ENCODE measurements around the gene KAZN. TPM values are rescaled to one million over a fixed set of nuclear protein-coding genes. Genes with fewer than 3 reads are reported as not detected.

KAZN gene
- total and polyA plus RNA-seq, 8 donors = 11.1 to 37.5 (median 30.2) TPM

DNA sequence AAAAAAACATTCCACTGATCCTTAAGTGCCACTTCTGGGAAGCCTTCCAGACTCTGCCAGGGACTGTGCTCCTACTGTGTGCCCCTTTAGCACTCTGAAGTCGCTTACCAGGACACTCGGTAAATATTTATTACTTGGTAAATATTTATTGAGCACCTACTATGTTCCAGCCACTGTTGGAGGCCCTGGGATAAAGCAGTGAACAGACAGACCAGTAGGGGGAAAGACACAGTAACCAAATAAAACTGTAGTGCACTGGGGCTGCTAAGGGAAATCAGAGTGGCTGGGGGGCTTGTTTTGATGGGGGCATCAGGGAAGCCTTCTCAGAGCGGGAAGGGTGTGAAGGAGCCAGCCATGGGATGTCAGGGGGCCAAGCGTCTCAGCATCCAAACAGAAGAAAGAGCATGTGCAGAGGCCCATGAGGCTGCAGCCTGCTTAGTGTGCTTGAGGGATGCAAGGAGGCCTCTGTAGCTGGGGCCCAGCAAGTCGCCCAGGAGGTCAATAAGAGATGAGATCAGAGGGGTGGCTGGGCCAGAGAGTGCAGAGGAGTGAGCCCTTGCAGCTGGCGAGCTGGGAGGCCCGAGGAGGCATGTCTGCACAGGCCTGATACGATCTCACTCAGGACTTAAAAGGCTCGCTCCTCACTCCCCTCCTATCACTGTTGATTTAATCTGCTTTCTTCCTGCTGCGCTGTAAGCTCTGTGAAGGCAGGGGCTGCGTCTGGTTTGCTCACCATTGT, 28.6 kb downstream of the KAZN start:
- peak in 3 of 4 donors; percentile 44 to 84 (median 74) for DNase-seq
- no peaks in the 10 kb centered on the region for H3K27me3 ChIP-seq
- ATAC-seq = peak; percentile 88
- H3K27ac ChIP-seq = no peak overlapping the region
- intact Hi-C loops (cut with DNase I) = no loop called here
- H3K4me3 ChIP-seq = no peak overlapping the region
- H3K36me3 ChIP-seq = no peaks in the 10 kb centered on the region
- no peak for TF ChIP-seq CTCF (IDR thresholded peaks at IDR 0.05)
- H3K9me3 ChIP-seq = no peaks in the 10 kb centered on the region
- H3K4me1 ChIP-seq = no peaks in the 10 kb centered on the region

- no peak overlapping the region for H3K27ac ChIP-seq
- no peaks in the 10 kb centered on the region for H3K9me3 ChIP-seq
- no peak overlapping the region for H3K4me3 ChIP-seq
- no peaks in the 10 kb centered on the region for H3K36me3 ChIP-seq
- intact Hi-C loops (cut with DNase I) = no loop called here
- no peaks in the 10 kb centered on the region for H3K27me3 ChIP-seq
- peak; percentile 30 for ATAC-seq
- H3K4me1 ChIP-seq = no peaks in the 10 kb centered on the region
- no peak for TF ChIP-seq CTCF (IDR thresholded peaks at IDR 0.05)
- DNase-seq = peak in 2 of 4 donors; percentile 86
Measured at GRCh38 chr1:14627608-14628489, 29.4 kb downstream of the KAZN start.

DNA sequence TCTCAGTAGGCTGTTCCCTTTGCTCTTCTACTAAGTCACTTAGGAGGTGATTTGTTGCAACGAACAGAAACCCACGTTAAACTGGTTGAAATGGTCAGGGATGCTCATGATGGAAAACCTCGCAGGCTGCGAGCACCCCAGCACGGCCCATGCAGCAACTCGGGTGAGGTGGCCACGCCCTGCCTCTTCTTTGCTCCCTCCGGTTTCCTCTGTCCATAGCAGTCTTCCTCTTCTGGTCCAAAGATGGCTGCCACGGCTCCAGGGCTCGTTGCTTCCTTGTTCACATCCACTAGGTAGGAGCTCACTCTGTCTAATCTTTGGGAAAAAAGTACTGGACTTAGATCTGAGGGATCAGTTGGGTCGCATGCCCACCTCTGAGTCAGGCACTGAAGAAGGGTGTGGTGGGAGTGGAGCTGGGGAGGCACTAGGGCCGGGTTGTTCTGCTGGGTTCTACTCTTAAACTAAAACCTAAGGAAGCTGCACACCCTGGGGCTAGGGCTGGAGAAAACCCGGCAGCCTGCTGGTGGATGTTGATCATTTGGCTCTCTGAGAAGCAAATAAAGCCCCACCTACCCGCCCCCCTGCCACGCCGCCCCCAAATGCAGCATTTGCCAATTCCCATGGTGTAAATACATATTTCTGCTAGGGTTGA, 31.0 kb downstream of the KAZN start:
- intact Hi-C loops (cut with DNase I) = no loop called here
- H3K27me3 ChIP-seq = no peaks in the 10 kb centered on the region

GRCh38 chr1:14630986-14631385, 32.5 kb downstream of the KAZN start:
- no peaks in the 10 kb centered on the region for H3K9me3 ChIP-seq
- no peaks in the 10 kb centered on the region for H3K36me3 ChIP-seq
- no peak for DNase-seq
- TF ChIP-seq CTCF (IDR thresholded peaks at IDR 0.05) = no peak
- H3K27me3 ChIP-seq = no peaks in the 10 kb centered on the region
- intact Hi-C loops (cut with DNase I) = no loop called here
- no peak overlapping the region for H3K4me3 ChIP-seq
- no peaks in the 10 kb centered on the region for H3K4me1 ChIP-seq
- ATAC-seq = no peak
- H3K27ac ChIP-seq = no peak overlapping the region

More for the DNA sequence above, 31.0 kb downstream of the KAZN start:
- H3K27ac ChIP-seq = no peak overlapping the region
- ATAC-seq = no peak
- no peaks in the 10 kb centered on the region for H3K36me3 ChIP-seq
- no peak for TF ChIP-seq CTCF (IDR thresholded peaks at IDR 0.05)
- H3K4me3 ChIP-seq = no peak overlapping the region
- H3K9me3 ChIP-seq = no peaks in the 10 kb centered on the region
- DNase-seq = no peak
- no peaks in the 10 kb centered on the region for H3K4me1 ChIP-seq

DNA sequence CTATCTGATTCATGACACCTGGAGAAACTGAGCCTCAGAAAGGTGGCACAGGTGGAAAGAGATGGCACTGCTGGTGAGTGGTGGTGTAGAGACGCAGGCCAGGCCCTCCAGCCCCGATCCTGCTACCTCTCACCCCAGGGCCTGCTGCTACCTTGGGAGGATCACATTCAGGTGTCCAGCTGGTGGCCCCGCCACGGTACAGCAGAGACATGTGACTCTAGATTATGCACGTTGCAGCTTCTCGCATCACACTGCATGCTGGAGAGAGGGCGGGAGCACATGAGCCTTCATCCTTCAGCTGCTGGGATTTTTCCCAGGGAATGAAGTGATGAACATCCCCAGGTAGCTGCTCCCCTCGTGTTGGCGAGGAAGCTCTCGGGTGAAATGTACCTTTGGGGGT, 32.9 kb downstream of the KAZN start:
- Histone ChIP-seq H3K4me1 (no peaks in the 10 kb centered on the region), H3K36me3 (no peaks in the 10 kb centered on the region), H3K9me3 (no peaks in the 10 kb centered on the region), H3K4me3 (no peak overlapping the region), H3K27ac (no peak overlapping the region), H3K27me3 (no peaks in the 10 kb centered on the region)
- intact Hi-C loops (cut with DNase I) = no loop called here
- no peak for TF ChIP-seq CTCF (IDR thresholded peaks at IDR 0.05)
- ATAC-seq = no peak
- DNase-seq = no peak

All from left lung (tissue), 10 donors.